Upper lobe of right lung (tissue), 1 donor: Measurements from ENCODE around the gene PRTFDC1. TPM values are rescaled to one million over a fixed set of nuclear protein-coding genes. Genes with fewer than 3 reads are reported as not detected.
A peak's percentile ranks its signal among the peaks of the same experiment; 100 is the strongest.

ENCODE experiments used
- ATAC-seq: fragments of 200-7000 bp; cut with Tn5 transposase; one replicate; pipeline ENCODE4 v1.9.1; 2020; ENCODE audit warnings: mild to moderate bottlenecking, moderate library complexity
- DNase-seq: peaks from one replicate; pipeline ENCODE4 v3.0.0-alpha.2; 2020
- H3K27ac ChIP-seq: fragments of 200-600 bp; one replicate; pipeline ENCODE4 v1.8.0; 2022
- H3K27me3 ChIP-seq: fragments of 200-600 bp; one replicate; pipeline ENCODE4 v1.8.0; 2022; ENCODE audit warnings: mild to moderate bottlenecking
- H3K36me3 ChIP-seq: fragments of 200-600 bp; one replicate; pipeline ENCODE4 v1.8.0; 2022
- H3K4me1 ChIP-seq: fragments of 200-600 bp; one replicate; pipeline ENCODE4 v1.8.0; 2022
- H3K4me3 ChIP-seq: fragments of 200-600 bp; one replicate; pipeline ENCODE4 v1.8.0; 2022; ENCODE audit warnings: mild to moderate bottlenecking
- H3K9me3 ChIP-seq: fragments of 200-600 bp; one replicate; pipeline ENCODE4 v1.8.0; 2022
- CTCF ChIP-seq: fragments of 200-600 bp; IDR thresholded peaks from one replicate; pipeline ENCODE4 v1.8.0; 2022; ENCODE audit warnings: antibody characterized with exemption
- intact Hi-C: fragments of 100-400 bp; cut with DNase I; formaldehyde crosslinking; loops from one replicate; pipeline ENCODE4 v1.11.0; 2022
- total RNA-seq: library from RNA; stranded (reverse); fragmentation: NEBNext Ultra II Directional; extraction: Animal tissue kit (Norgen Biotek cat#: 25700); gene quantifications from one replicate; pipeline ENCODE4 v1.2.1, GENCODE V29; 2021
- donor health status: DM: no; HTN: yes; CAD: no; lungs with severe emphysema.

Gene PRTFDC1
- total RNA-seq, 1 donor from 2014 or later = 2.7 TPM

DNA sequence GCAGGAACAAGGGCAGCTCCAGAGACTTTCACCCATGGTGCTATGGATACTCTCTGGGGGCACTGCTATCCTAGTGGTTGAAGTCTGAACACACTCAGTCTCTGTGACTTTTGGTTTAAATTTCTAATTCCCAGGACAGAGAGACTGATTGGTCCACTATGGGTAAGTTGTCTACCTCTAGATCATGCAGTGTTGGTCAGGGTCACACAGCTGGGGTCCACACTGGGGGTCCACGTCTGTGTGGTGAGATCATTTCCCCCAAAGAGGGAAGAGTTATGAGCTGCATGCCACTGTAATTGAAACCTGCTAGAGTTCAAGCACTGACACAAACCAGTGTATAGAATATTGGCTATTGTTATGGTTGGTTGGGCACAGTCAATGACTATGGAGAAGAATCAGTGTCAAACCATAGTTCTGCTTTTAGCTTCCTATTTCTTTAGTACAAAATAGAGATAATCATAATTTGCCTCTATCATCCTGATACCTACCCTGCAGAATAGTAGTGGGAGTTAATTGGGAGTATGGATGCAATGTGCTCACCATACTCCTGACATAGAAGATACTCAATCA lies 101.6 kb downstream of the PRTFDC1 start:
- Histone ChIP-seq H3K4me1 (peaks cover 5% of the 10 kb centered on the region), H3K27me3 (no peaks in the 10 kb centered on the region), H3K27ac (no peak overlapping the region), H3K4me3 (no peak overlapping the region), H3K36me3 (no peaks in the 10 kb centered on the region), H3K9me3 (no peaks in the 10 kb centered on the region)
- no peak for TF ChIP-seq CTCF
- DNase-seq = no peak
- ATAC-seq = no peak
- intact Hi-C loops = no loop called here

- H3K4me1 ChIP-seq = peaks cover 5% of the 10 kb centered on the region
- DNase-seq = no peak
- no peak for TF ChIP-seq CTCF
- peak overlapping the region; percentile 12 for H3K4me3 ChIP-seq
- H3K9me3 ChIP-seq = no peaks in the 10 kb centered on the region
- ATAC-seq = peak; percentile 52
- intact Hi-C loops = no loop called here
- no peaks in the 10 kb centered on the region for H3K36me3 ChIP-seq
- no peak overlapping the region for H3K27ac ChIP-seq
- no peaks in the 10 kb centered on the region for H3K27me3 ChIP-seq
Measured at GRCh38 chr10:24849501-24850299, 102.7 kb downstream of the PRTFDC1 start.

DNA sequence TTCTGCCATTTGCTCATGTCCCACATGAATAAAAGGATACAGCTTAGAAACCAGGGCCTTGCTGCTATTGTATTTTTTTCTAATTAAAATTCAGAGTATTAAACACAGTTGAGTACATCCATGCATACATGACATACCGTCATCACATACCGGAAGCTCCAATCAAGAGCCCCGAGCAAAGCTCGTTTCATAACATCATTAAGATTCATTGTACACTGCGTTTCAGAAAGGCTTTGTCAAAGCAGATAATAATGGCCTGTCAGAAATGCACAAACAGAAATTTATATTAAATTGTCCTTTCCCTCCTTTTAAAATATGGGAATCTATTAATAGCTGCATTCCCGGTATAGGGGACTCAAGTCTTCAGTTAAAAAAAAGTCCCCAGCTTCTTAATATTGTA lies 103.4 kb downstream of the PRTFDC1 start:
- no peak overlapping the region for H3K4me3 ChIP-seq
- ATAC-seq = no peak
- H3K4me1 ChIP-seq = peaks cover 5% of the 10 kb centered on the region
- TF ChIP-seq CTCF = no peak
- no peak for DNase-seq
- no peaks in the 10 kb centered on the region for H3K36me3 ChIP-seq
- no peak overlapping the region for H3K27ac ChIP-seq
- H3K27me3 ChIP-seq = no peaks in the 10 kb centered on the region
- intact Hi-C loops = no loop called here
- H3K9me3 ChIP-seq = no peaks in the 10 kb centered on the region

DNA sequence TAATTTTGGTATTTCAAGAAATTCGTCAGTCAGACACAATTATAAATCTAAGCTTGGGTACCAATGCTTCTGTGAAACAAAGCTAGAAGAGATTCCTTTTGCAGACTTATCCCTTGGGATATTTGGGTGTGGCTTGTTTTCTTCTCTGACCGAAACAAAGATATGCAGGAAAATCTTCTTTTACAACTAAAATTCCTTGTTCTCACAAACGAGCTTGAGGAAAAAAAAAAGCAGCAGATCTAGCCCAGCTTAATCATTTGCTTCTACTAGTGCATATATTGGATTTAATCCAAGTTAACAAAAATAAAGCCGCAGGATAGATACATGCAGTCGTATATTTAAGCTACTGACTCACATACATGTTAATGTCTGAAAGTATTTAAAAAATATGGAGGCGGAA lies 104.2 kb downstream of the PRTFDC1 start:
- ATAC-seq (no peak), DNase-seq (no peak)
- Histone ChIP-seq H3K36me3 (no peaks in the 10 kb centered on the region), H3K27me3 (no peaks in the 10 kb centered on the region), H3K27ac (no peak overlapping the region), H3K9me3 (no peaks in the 10 kb centered on the region), H3K4me3 (no peak overlapping the region), H3K4me1 (peaks cover 5% of the 10 kb centered on the region)
- intact Hi-C loops = no loop called here
- no peak for TF ChIP-seq CTCF

- DNase-seq (no peak), ATAC-seq (no peak)
- TF ChIP-seq CTCF = no peak
- no peak overlapping the region for H3K27ac ChIP-seq
- no peak overlapping the region for H3K4me3 ChIP-seq
- H3K27me3 ChIP-seq = no peaks in the 10 kb centered on the region
- no peaks in the 10 kb centered on the region for H3K36me3 ChIP-seq
- intact Hi-C loops = no loop called here
- H3K9me3 ChIP-seq = no peaks in the 10 kb centered on the region
- H3K4me1 ChIP-seq = peaks cover 5% of the 10 kb centered on the region
Measured at GRCh38 chr10:24847112-24848070, 105.0 kb downstream of the PRTFDC1 start.
